GM23338 (cell line): ENCODE measurements around the gene RPTOR. TPM values are rescaled to one million over a fixed set of nuclear protein-coding genes. Genes with fewer than 3 reads are reported as not detected.
"Not testable (repeated sequence)": the region's sequence is repeated elsewhere in the genome, so short reads cannot be mapped to it uniquely, and the experiment has no call there.

Experiments
- ATAC-seq: fragments of 200-7000 bp; cut with Tn5 transposase; 3 replicates; pipeline ENCODE4 v1.9.1; 2020
- DNase-seq: peaks from one replicate; pipeline ENCODE4 v3.0.0-alpha.2; 2015; ENCODE audit warnings: low spot score
- H2AFZ ChIP-seq: fragments of 200-600 bp; sonication (generic); 2 replicates; pipeline ENCODE4 v1.8.0; 2016; ENCODE audit warnings: antibody characterized with exemption, mild to moderate bottlenecking, moderate library complexity
- H3F3A ChIP-seq: fragments of 200-600 bp; sonication (generic); replicated peaks from 2 replicates; pipeline ENCODE4 v1.8.0; 2017; ENCODE audit warnings: antibody characterized with exemption, mixed run types, low read depth
- H3K27ac ChIP-seq: fragments of 200-600 bp; sonication (generic); 2 replicates; pipeline ENCODE4 v1.6.1; 2016; ENCODE audit warnings: low read depth
- H3K27me3 ChIP-seq: fragments of 200-600 bp; sonication (generic); 2 replicates; pipeline ENCODE4 v1.8.0; 2016; ENCODE audit warnings: mild to moderate bottlenecking, mixed run types, moderate library complexity; ENCODE audit not compliant: insufficient read depth
- H3K36me3 ChIP-seq: fragments of 200-600 bp; sonication (generic); 2 replicates; pipeline ENCODE4 v1.8.0; 2016; ENCODE audit warnings: mild to moderate bottlenecking; ENCODE audit not compliant: insufficient read depth
- H3K4me1 ChIP-seq: fragments of 200-600 bp; sonication (generic); 2 replicates; pipeline ENCODE4 v1.8.0; 2016; ENCODE audit warnings: mild to moderate bottlenecking, moderate library complexity; ENCODE audit not compliant: insufficient read depth
- H3K4me2 ChIP-seq: fragments of 200-600 bp; sonication (generic); 2 replicates; pipeline ENCODE4 v1.7.1; 2017; ENCODE audit warnings: mixed run types
- H3K4me3 ChIP-seq: fragments of 200-600 bp; sonication (generic); 2 replicates; pipeline ENCODE4 v1.6.1; 2016; ENCODE audit warnings: mixed run types
- H3K79me2 ChIP-seq: fragments of 200-600 bp; sonication (generic); replicated peaks from 2 replicates; pipeline ENCODE4 v1.8.0; 2017; ENCODE audit warnings: mild to moderate bottlenecking; ENCODE audit not compliant: insufficient read depth
- H3K9me2 ChIP-seq: fragments of 200-600 bp; sonication (generic); 2 replicates; pipeline ENCODE4 v1.8.0; 2017; ENCODE audit not compliant: insufficient read depth
- H4K20me1 ChIP-seq: fragments of 200-600 bp; sonication (generic); replicated peaks from 2 replicates; pipeline ENCODE4 v1.8.0; 2017; ENCODE audit warnings: mild to moderate bottlenecking; ENCODE audit not compliant: insufficient read depth
- H3K27ac Mint-ChIP-seq: 2 replicates; pipeline ENCODE4 v1.8.0; 2020; ENCODE audit warnings: inconsistent platforms, mild to moderate bottlenecking, moderate library complexity, mixed read lengths
- H3K27me3 Mint-ChIP-seq: 3 replicates; pipeline ENCODE4 v1.8.0; 2022; ENCODE audit warnings: low read depth, mild to moderate bottlenecking, moderate library complexity, mixed read lengths, inconsistent platforms; ENCODE audit not compliant: insufficient read depth, poor library complexity
- H3K36me3 Mint-ChIP-seq: 3 replicates; pipeline ENCODE4 v1.8.0; 2021; ENCODE audit warnings: low read depth, mild to moderate bottlenecking, inconsistent platforms, moderate library complexity, mixed read lengths
- H3K4me1 Mint-ChIP-seq: 3 replicates; pipeline ENCODE4 v1.8.0; 2020; ENCODE audit warnings: mild to moderate bottlenecking, inconsistent platforms, mixed read lengths
- H3K4me3 Mint-ChIP-seq: 3 replicates; pipeline ENCODE4 v1.8.0; 2021; ENCODE audit warnings: moderate library complexity, mild to moderate bottlenecking, inconsistent platforms, mixed read lengths
- H3K9me3 Mint-ChIP-seq: 3 replicates; pipeline ENCODE4 v1.8.0; 2020; ENCODE audit warnings: moderate library complexity, mild to moderate bottlenecking, inconsistent platforms, mixed read lengths
- CREB1 ChIP-seq: fragments of 250-450 bp; sonication (Bioruptor Pico); IDR thresholded peaks from 2 replicates; pipeline ENCODE4 v1.5.0; 2020; ENCODE audit warnings: low read depth, mild to moderate bottlenecking, moderate library complexity
- CTCF ChIP-seq, 2 experiments: fragments of 200-600 bp in 1 of 2; sonication (generic) in 1 of 2; conservative IDR thresholded peaks; 2 replicates each; pipeline versions ENCODE4 v1.5.1 to v1.6.1; 2016 to 2017; ENCODE audit warnings: antibody characterized with exemption in 2 of 2, low read depth in 2 of 2, mild to moderate bottlenecking in 2 of 2, moderate library complexity in 1 of 2
- EZH2 ChIP-seq: fragments of 200-600 bp; sonication (generic); IDR thresholded peaks from one replicate; pipeline ENCODE4 v1.8.0; 2017; ENCODE audit warnings: antibody characterized with exemption, mild to moderate bottlenecking, low read depth; ENCODE audit not compliant: unreplicated experiment
- EZH2phosphoT487 ChIP-seq: fragments of 200-600 bp; sonication (generic); IDR thresholded peaks from one replicate; pipeline ENCODE4 v1.8.1; 2018; ENCODE audit warnings: antibody characterized with exemption; ENCODE audit not compliant: unreplicated experiment
- JUNB ChIP-seq: IDR thresholded peaks from one replicate; pipeline ENCODE4 v1.6.1; 2016; ENCODE audit warnings: antibody characterized with exemption; ENCODE audit not compliant: unreplicated experiment
- NANOG ChIP-seq: IDR thresholded peaks from 2 replicates; pipeline ENCODE4 v1.6.1; 2016; ENCODE audit warnings: antibody characterized with exemption, borderline replicate concordance
- REST ChIP-seq: IDR thresholded peaks from one replicate; pipeline ENCODE4 v1.6.1; 2018; ENCODE audit warnings: antibody characterized with exemption; ENCODE audit not compliant: unreplicated experiment
- ZNF114 ChIP-seq: fragments of 250-450 bp; sonication (Bioruptor Pico); IDR thresholded peaks from 2 replicates; pipeline ENCODE4 v1.5.0; 2020; ENCODE audit warnings: mild to moderate bottlenecking, moderate library complexity
- ZNF331 ChIP-seq: fragments of 250-450 bp; sonication (Bioruptor Pico); IDR thresholded peaks from 2 replicates; pipeline ENCODE4 v1.5.0; 2020; ENCODE audit warnings: low read depth, mild to moderate bottlenecking, moderate library complexity
- polyA plus RNA-seq: library from polyadenylated mRNA; unstranded; fragments of >200 nt; fragmentation: Nextera tagmentation; extraction: Ambion mirVana; gene quantifications from 2 replicates; pipeline ENCODE4 v1.2.1, GENCODE V29; 2016
- total RNA-seq: library from RNA; depleted of rRNA; stranded (reverse); fragments of >200 nt; shearing (Covaris generic); gene quantifications from 2 replicates; pipeline ENCODE4 v1.2.3, GENCODE V29; 2014

The RPTOR gene
- total and polyA plus RNA-seq, 2 experiments from 2014 or later = 9.5 to 38.0 TPM

GRCh38 chr17:80575057-80575875 is 30.6 kb downstream of the RPTOR start:
- peak; percentile 95 for DNase-seq
- Mint-ChIP-seq H3K27me3 (peaks cover 7% of the 10 kb centered on the region), H3K4me1 (peaks cover 8% of the 10 kb centered on the region; the same call in 2 of the 3 replicates), H3K4me3 (no peak overlapping the region), H3K27ac (no peak overlapping the region), H3K36me3 (no peaks in the 10 kb centered on the region), H3K9me3 (no peaks in the 10 kb centered on the region)
- Histone ChIP-seq H3F3A (no peaks in the 10 kb centered on the region), H2AFZ (no peak overlapping the region), H3K27me3 (peaks cover 4% of the 10 kb centered on the region; the same call in 1 of the 2 replicates), H3K4me3 (no peak overlapping the region), H3K79me2 (peaks cover 69% of the 10 kb centered on the region), H3K9me2 (no peaks in the 10 kb centered on the region), H3K27ac (no peak overlapping the region), H3K36me3 (no peaks in the 10 kb centered on the region), H4K20me1 (peaks cover 58% of the 10 kb centered on the region), H3K4me2 (no peak overlapping the region), H3K4me1 (no peaks in the 10 kb centered on the region)
- ATAC-seq = peak; percentile 99
- TF ChIP-seq CREB1 (CRISPR knock-in tag) (peak; percentile 65), EZH2phosphoT487 (no peak), NANOG (no peak), CTCF (conservative IDR thresholded peaks at IDR 0.05; ENCODE audit: low read depth in 2 of 2) (peak; percentile 100), JUNB (no peak)

GRCh38 chr17:80577876-80578570 is 33.4 kb downstream of the RPTOR start:
- no peaks in the 10 kb centered on the region for H3K4me1 ChIP-seq
- H3K4me2 ChIP-seq = no peak overlapping the region
- peaks cover 62% of the 10 kb centered on the region for H3K79me2 ChIP-seq
- no peak overlapping the region for H3K27ac ChIP-seq
- DNase-seq = no peak
- peaks cover 34% of the 10 kb centered on the region for H4K20me1 ChIP-seq
- no peaks in the 10 kb centered on the region for H3K9me2 ChIP-seq
- Mint-ChIP-seq H3K4me1 (peaks cover 8% of the 10 kb centered on the region; the same call in 2 of the 3 replicates), H3K4me3 (no peak overlapping the region), H3K36me3 (no peaks in the 10 kb centered on the region), H3K9me3 (no peaks in the 10 kb centered on the region), H3K27ac (no peak overlapping the region), H3K27me3 (peaks cover 7% of the 10 kb centered on the region)
- H3K27me3 ChIP-seq = no peaks in the 10 kb centered on the region
- H3F3A ChIP-seq = no peaks in the 10 kb centered on the region
- TF ChIP-seq EZH2 = no peak
- no peak for TF ChIP-seq REST
- TF ChIP-seq ZNF331 (CRISPR knock-in tag) = no peak
- no peak for TF ChIP-seq ZNF114 (CRISPR knock-in tag)
- TF ChIP-seq CREB1 (CRISPR knock-in tag) = no peak
- H2AFZ ChIP-seq = no peak overlapping the region
- no peak for ATAC-seq
- H3K36me3 ChIP-seq = no peaks in the 10 kb centered on the region
- H3K4me3 ChIP-seq = no peak overlapping the region

GRCh38 chr17:80578668-80579388 is 34.2 kb downstream of the RPTOR start:
- not testable (repeated sequence) for H3K27ac ChIP-seq, DNase-seq, H3K36me3 ChIP-seq, H2AFZ ChIP-seq, H3K9me2 ChIP-seq, H3K27ac Mint-ChIP-seq, H3K27me3 ChIP-seq, H3K4me3 Mint-ChIP-seq, ATAC-seq, H3K9me3 Mint-ChIP-seq, H3K4me1 ChIP-seq, H3K4me2 ChIP-seq, H3F3A ChIP-seq, H3K27me3 Mint-ChIP-seq, H3K36me3 Mint-ChIP-seq, H3K4me3 ChIP-seq
- peaks cover 13% of the 10 kb centered on the region for H3K4me1 Mint-ChIP-seq
- Histone ChIP-seq H4K20me1 (peaks cover 31% of the 10 kb centered on the region), H3K79me2 (peaks cover 64% of the 10 kb centered on the region)
